Measurements from ENCODE around the gene PHYH.
"Not testable (repeated sequence)": the region's sequence is repeated elsewhere in the genome, so short reads cannot be mapped to it uniquely, and the experiment has no call there.

PHYH gene

DNA sequence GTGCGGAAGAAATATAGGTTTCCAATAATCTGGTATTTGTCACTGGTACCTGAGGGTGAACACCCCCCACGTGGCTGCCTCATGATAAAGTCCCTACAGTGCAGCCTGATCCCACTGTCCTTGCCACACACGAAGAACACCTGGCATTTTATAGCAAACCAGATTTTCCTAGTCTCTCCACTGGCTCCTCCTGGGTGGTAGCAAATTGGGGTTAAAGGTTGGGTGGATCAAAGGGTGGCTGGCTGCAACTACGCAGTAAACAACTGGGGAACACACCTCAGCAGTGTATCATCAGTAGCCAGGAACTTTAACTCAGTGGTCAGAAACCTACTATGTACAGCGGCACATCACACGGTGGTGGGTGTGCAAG, 37.9 kb upstream of the PHYH start:
- DNase-seq (ENCODE audit: low spot score): no peak
- Histone ChIP-seq H3K9me3 (ENCODE audit: severe bottlenecking) (no peaks in the 10 kb centered on the region), H3K4me3 (ENCODE audit: severe bottlenecking) (no peak overlapping the region), H3K4me1 (ENCODE audit: insufficient read depth, poor library complexity, severe bottlenecking) (no peaks in the 10 kb centered on the region), H3K27me3 (ENCODE audit: insufficient read depth, poor library complexity, severe bottlenecking) (no peaks in the 10 kb centered on the region), H3K27ac (ENCODE audit: poor library complexity, severe bottlenecking) (no peak overlapping the region), H3K36me3 (ENCODE audit: low read depth) (peaks cover 77% of the 10 kb centered on the region)
- no peak for ATAC-seq (ENCODE audit: low read depth)
- TF ChIP-seq, protein P1, sequence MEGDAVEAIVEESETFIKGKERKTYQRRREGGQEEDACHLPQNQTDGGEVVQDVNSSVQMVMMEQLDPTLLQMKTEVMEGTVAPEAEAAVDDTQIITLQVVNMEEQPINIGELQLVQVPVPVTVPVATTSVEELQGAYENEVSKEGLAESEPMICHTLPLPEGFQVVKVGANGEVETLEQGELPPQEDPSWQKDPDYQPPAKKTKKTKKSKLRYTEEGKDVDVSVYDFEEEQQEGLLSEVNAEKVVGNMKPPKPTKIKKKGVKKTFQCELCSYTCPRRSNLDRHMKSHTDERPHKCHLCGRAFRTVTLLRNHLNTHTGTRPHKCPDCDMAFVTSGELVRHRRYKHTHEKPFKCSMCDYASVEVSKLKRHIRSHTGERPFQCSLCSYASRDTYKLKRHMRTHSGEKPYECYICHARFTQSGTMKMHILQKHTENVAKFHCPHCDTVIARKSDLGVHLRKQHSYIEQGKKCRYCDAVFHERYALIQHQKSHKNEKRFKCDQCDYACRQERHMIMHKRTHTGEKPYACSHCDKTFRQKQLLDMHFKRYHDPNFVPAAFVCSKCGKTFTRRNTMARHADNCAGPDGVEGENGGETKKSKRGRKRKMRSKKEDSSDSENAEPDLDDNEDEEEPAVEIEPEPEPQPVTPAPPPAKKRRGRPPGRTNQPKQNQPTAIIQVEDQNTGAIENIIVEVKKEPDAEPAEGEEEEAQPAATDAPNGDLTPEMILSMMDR (IDR thresholded peaks at IDR 0.05; ENCODE audit: poor library complexity, severe bottlenecking): no peak

DNA sequence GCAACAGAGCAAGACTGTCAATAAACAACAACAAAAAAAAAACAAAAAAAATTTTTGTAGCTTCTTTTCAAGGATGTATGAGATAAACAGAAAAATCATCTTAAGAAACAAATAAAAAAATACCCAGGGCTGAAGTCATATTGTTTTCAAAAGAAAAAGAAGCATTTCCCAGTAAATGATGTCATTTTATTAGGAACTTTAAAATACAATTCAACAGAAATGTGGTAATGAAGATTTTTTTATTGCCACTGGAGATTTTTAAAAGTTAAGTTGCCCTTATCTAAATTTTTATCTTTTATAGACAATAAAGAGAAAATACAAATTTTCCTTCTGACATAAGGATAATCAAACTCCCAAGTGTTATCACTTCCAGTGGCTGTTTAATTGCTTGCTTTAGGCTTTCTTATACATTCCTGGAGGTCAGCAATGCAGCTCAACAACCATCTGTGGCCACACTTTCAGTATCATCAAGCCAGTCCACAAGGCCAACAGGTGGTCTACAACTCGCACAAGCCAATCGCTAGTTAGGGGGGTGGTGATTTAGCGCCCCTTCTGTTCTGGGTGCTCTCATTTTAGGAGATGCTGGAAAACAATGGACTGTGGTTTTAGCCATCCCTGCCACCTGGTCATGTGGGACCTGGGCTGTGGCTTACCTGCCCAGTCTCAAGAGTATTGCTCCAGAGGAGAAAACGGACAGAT, 37.4 kb upstream of the PHYH start:
- no peak overlapping the region for H3K27ac ChIP-seq (ENCODE audit: poor library complexity, severe bottlenecking)

DNA sequence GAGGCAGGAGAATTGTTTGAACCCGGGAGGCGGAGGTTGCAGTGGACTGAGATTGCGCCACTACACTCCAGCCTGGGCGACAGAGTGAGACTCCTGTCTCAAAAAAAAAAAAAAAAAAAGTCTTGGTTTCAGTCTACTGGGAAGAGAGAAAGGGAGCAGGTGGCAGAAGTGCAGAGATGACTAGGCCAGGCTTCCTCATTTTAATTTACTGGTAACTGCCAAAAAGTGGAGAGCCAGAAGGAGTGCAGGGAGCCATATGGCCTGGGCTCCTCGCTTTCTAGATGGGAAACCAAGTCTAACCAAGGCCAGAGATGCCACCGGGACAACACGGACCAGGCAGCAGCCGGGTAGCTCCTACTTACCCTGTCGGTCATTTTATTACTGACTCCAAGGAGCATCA, 36.0 kb upstream of the PHYH start:
- Histone ChIP-seq H3K4me3 (ENCODE audit: severe bottlenecking) (no peak overlapping the region), H3K4me1 (ENCODE audit: insufficient read depth, poor library complexity, severe bottlenecking) (no peaks in the 10 kb centered on the region), H3K36me3 (ENCODE audit: low read depth) (peaks cover 84% of the 10 kb centered on the region), H3K27ac (ENCODE audit: poor library complexity, severe bottlenecking) (no peak overlapping the region), H3K27me3 (ENCODE audit: insufficient read depth, poor library complexity, severe bottlenecking) (no peaks in the 10 kb centered on the region), H3K9me3 (ENCODE audit: severe bottlenecking) (no peaks in the 10 kb centered on the region)
- no peak for ATAC-seq (ENCODE audit: low read depth)
- TF ChIP-seq, protein P1 (IDR thresholded peaks at IDR 0.05; ENCODE audit: poor library complexity, severe bottlenecking): no peak
- DNase-seq (ENCODE audit: low spot score): no peak

More for the DNA sequence above, 37.4 kb upstream of the PHYH start:
- Histone ChIP-seq H3K4me3 (ENCODE audit: severe bottlenecking) (no peak overlapping the region), H3K27me3 (ENCODE audit: insufficient read depth, poor library complexity, severe bottlenecking) (no peaks in the 10 kb centered on the region), H3K9me3 (ENCODE audit: severe bottlenecking) (no peaks in the 10 kb centered on the region), H3K4me1 (ENCODE audit: insufficient read depth, poor library complexity, severe bottlenecking) (no peaks in the 10 kb centered on the region), H3K36me3 (ENCODE audit: low read depth) (peaks cover 76% of the 10 kb centered on the region)
- TF ChIP-seq, protein P1 (IDR thresholded peaks at IDR 0.05; ENCODE audit: poor library complexity, severe bottlenecking): no peak
- ATAC-seq (ENCODE audit: low read depth) (no peak), DNase-seq (ENCODE audit: low spot score) (no peak)

DNA sequence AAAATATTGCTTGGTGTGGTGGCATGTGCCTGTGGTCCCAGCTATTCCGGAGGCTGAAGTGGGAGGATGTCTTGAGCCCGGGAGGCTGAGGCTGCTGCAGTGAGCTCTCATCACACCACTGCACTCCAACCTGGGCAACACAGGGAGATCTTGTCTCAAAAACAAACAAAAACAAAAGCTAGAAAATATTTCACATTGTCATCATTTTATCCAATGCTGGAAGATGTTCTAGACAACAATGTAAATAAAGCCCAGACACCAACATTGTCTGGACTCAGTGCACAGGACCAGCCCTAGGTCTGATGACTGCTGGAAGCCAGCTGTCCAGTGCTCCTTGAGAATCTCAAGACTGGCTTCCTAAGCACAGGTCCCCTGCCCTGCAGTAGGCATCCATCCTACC, 34.7 kb upstream of the PHYH start:
- Histone ChIP-seq H3K9me3 (ENCODE audit: severe bottlenecking) (no peaks in the 10 kb centered on the region), H3K36me3 (ENCODE audit: low read depth) (peaks cover 83% of the 10 kb centered on the region), H3K4me3 (ENCODE audit: severe bottlenecking) (no peak overlapping the region), H3K4me1 (ENCODE audit: insufficient read depth, poor library complexity, severe bottlenecking) (no peaks in the 10 kb centered on the region), H3K27me3 (ENCODE audit: insufficient read depth, poor library complexity, severe bottlenecking) (no peaks in the 10 kb centered on the region), H3K27ac (ENCODE audit: poor library complexity, severe bottlenecking) (no peak overlapping the region)
- TF ChIP-seq, protein P1 (IDR thresholded peaks at IDR 0.05; ENCODE audit: poor library complexity, severe bottlenecking): no peak
- DNase-seq (ENCODE audit: low spot score) (no peak), ATAC-seq (ENCODE audit: low read depth) (no peak)

DNA sequence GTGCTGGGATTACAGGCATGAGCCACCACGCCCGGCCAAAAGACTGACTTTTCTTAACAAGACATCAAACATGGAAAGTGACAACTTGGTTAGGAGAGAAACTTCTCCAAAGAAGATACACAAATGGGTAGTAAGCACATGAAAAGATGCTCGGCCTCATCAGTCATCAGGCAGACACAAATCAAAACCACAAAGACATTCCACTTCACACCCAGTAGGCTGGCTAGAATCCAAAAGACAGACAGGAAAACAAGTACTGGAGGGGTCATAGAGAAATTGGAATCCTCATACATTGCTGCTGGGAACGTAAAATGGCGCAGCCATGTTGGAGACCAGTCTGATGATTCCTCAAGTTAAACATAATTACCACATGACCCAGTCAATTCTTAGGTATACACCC, 31.8 kb upstream of the PHYH start:
- H3K4me3 ChIP-seq (ENCODE audit: severe bottlenecking): no peak overlapping the region
- no peak overlapping the region for H3K27ac ChIP-seq (ENCODE audit: poor library complexity, severe bottlenecking)
- H3K9me3 ChIP-seq (ENCODE audit: severe bottlenecking): no peaks in the 10 kb centered on the region
- ATAC-seq (ENCODE audit: low read depth) (no peak), DNase-seq (ENCODE audit: low spot score) (no peak)
- no peaks in the 10 kb centered on the region for H3K4me1 ChIP-seq (ENCODE audit: insufficient read depth, poor library complexity, severe bottlenecking)
- TF ChIP-seq, protein P1 (IDR thresholded peaks at IDR 0.05; ENCODE audit: poor library complexity, severe bottlenecking): no peak
- H3K27me3 ChIP-seq (ENCODE audit: insufficient read depth, poor library complexity, severe bottlenecking): no peaks in the 10 kb centered on the region
- peaks cover 84% of the 10 kb centered on the region for H3K36me3 ChIP-seq (ENCODE audit: low read depth)

DNA sequence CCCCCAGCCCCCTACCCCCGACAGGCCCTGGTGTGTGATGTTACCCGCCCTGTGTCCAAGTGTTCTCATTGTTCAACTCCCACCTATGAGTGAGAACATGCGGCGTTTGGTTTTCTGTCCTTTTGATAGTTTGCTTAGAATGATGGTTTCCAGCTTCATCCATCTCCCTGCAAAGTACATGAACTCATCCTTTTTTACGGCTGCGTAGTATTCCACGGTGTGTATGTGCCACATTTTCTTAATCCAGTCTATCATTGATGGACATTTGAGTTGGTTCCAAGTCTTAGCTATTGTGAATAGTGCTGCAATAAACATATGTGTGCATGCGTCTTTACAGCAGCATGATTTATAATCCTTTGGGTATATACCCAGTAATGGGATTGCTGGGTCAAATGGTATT, 31.1 kb upstream of the PHYH start:
- H3K27me3 ChIP-seq (ENCODE audit: insufficient read depth, poor library complexity, severe bottlenecking); H3K4me1 ChIP-seq (ENCODE audit: insufficient read depth, poor library complexity, severe bottlenecking); ATAC-seq (ENCODE audit: low read depth); DNase-seq (ENCODE audit: low spot score); H3K9me3 ChIP-seq (ENCODE audit: severe bottlenecking); H3K27ac ChIP-seq (ENCODE audit: poor library complexity, severe bottlenecking); H3K4me3 ChIP-seq (ENCODE audit: severe bottlenecking): not testable (repeated sequence)
- H3K36me3 ChIP-seq (ENCODE audit: low read depth): peaks cover 86% of the 10 kb centered on the region

Measured in RWPE2 (cell line).